Activated CD4-positive, alpha-beta T cell treated with anti-CD3 and anti-CD28 coated beads, Interleukin-2, amount 50 U/mL, for 4 hours (primary cell): ENCODE data around the gene KATNB1.

Experiments
- DNase-seq, 2 experiments: peaks; one replicate each; pipeline ENCODE4 v3.0.0-alpha.2; 2020

The KATNB1 gene

DNA sequence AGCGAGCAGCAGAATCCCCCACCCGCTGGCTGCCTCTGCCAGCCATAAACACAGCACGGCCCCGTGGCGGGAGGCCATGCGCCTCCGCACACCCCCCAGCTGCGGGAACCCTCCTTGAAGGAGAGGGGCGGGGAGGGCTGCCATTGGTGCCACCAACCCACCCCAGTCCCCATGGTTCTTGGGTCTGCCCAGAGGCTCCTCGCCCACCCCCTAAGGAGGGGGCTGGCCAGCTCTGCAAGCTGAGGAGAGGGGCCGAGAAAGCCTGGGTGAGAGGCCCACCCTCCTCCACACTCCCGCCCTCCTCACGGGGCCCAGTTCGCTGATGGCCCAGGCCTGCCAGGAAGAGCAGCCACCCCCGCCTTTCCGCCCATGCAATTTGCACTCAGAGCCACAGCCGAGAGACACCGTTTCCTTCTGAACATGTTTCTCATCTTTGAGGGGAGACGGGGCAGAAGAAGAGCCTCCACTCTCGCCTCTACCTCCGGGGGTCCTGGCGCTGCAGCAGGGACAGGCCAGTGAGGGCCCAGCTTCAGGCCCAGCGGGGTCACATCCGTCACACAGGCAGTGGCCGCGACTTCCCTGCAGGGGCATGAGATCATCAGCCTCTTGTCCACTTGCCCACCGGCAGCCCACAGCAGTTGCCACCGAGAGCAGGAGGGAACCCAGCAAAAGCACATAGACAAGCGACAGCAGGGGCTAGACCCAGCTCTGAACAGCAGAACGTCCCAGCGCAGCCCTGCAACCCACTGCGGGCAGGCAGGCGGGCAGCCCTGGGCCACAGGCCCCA lies 23.0 kb downstream of the KATNB1 start:
- no peak for DNase-seq

DNA sequence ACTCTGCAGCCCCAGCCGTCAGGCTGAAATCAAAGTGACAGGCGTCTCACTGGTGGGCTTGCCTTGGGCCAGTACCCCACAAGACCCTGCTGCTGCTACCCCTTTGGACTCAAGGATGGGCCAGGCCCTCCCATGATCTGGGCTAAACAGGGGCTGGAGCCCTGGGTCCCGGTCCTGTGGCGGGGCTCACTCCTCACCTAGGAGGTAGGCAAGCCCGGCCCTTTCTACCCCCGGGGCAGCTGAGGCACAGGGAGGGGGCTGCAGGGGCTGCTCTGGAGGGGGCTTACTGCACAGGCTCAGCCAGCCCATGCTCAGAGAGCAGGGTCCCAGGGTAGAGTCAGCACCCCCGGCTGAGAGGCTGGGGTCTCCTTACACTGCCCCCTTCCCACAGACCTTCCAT lies 23.6 kb downstream of the KATNB1 start:
- no peak for DNase-seq

DNA sequence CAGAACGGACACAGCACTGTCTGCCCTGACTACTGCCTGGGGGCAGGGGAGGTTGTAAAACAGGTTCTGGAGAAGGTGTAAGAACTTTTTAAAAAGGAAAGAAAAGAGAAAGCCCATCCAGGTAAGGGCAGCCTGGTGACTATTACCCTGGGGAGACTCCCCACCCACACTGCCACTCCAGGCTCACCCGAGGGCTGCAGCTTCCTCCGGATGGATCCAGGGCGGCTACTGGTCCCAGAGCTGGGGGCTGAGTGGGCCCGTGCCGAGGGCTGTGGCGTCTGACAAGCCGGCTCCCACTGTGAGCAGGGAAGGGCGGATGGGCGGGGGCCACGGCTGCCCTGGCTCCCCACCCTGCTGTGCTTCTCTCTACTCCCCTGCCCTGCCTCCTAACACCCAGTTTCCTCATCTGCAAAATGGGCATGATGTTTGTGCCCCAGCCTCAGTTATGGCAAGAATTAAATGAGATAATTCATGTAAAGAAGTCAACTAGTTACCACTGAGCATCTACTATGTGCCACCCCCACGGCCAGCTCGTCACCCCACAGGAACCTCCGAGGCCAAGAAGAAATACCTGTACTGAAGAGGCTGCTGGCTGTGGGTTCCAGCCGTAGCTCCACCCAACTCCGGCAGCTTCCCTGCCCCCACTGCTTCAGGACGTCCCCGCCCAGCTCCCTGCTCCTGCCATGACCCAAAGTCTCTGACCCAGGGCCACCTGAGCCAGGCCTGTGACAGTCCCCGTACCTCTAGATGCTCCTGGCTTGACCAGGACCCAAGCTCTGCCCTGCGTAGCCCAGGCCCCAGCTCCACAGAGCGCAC lies 24.2 kb downstream of the KATNB1 start:
- no peak for DNase-seq

DNA sequence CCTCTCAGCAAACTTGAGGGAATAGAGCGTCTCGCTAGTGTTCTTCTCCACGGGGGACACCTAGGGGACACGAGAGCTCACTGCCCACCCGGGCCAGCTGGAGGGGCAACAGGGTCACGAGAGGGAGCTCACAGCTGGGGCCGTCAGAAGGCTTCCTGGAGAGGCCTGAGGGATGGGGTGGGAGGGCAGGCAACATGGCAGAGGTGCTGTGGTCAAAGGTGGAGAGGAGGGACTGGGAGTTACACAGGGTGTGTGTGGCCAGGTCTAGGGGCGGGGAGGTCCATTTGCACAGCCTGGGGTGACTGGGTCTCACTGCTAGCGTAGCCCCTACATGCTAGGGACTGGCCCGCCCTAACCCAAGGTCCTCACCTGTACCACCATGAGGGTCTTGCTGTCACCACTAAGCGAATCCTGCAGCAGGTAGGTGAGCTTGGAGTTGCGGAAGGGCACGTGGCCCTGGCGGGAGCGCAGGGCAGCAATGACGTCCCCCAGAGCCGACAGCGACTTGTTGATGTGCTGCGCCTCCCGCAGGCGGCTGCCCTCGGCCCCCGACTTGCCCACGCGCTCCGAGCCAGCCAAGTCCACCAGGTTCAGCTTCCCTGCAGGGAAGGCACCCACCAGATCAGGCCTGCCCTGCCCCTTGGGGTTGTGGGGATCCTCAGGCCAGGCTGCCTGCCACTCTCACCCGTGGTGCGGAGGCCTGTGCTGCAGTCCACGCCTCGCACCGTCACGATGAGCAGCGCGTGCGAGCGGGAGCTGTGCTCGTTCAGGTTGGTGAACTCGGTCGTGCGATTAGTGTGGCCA lies 25.0 kb downstream of the KATNB1 start:
- no peak for DNase-seq

DNA sequence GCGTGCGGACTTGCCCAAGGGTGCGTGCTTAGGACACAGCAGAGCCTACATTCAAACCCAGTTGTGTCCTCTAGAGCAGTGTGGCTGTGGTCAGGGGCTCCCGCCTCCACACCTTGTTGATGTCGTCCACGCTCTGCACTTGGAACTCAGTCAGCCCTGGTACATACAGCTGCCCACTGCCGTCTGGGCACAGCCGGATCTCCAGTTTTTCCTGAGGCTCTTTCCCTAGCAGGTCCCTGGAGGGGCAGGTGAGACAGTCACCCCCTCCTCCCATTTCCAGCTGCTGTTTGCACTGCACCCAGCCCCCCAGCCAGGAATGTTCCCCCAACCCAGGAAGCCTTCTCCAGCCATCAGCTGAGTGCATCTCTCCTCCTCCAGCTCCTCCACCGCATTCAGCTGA lies 25.7 kb downstream of the KATNB1 start:
- DNase-seq: no peak

DNA sequence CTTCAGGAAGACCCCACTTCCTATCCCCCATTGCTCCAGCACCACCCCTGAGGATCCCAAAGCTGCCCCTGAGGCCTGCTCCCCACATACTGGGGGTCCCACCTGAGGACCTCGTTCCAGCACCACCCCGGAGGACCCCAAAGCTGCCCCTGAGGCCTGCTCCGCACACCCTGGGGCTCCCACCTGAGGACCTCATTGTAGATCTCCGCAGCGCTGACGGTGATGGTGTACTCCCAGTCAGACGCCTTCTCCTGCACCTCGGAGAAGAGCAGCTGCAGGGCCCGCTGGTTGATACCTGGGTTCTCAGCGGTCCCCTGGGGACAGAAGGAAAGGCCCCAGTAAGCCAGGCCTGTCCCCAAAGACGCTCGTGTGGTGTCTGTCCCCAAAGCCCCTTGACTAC lies 26.4 kb downstream of the KATNB1 start:
- no peak for DNase-seq

DNA sequence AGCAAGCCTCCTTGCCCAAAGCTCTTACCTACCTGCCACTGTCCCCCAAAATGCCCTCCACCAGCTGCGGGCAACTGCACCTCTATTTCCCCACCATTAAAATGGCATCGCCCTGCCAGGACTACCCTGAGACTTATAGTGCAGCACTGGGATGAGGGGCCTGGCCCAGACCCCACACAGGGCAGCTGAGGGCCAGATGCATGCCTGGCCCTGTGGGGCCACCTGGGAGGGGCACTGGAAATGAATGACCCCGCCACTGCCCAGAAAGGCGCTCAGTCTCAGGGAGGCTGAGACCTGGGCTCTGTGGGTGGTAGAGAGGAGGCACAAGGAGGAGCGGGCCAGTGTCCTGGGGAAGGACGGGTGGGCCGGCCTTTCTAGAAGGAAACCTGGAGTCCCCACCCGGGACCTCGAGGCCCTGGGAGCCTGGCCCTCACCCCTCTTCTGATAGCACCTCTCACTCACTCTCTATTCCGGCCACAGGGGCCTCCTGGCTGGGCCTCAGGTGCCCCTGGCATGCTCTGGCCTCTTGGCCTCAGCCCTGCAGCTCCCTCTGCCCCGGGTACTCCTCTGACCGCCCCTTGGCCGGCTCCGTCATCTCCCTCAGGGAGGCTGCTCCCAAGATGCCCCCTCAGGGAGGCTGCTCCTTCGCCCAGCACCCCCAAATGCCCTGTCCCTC lies 26.9 kb downstream of the KATNB1 start:
- DNase-seq: no peak

DNA sequence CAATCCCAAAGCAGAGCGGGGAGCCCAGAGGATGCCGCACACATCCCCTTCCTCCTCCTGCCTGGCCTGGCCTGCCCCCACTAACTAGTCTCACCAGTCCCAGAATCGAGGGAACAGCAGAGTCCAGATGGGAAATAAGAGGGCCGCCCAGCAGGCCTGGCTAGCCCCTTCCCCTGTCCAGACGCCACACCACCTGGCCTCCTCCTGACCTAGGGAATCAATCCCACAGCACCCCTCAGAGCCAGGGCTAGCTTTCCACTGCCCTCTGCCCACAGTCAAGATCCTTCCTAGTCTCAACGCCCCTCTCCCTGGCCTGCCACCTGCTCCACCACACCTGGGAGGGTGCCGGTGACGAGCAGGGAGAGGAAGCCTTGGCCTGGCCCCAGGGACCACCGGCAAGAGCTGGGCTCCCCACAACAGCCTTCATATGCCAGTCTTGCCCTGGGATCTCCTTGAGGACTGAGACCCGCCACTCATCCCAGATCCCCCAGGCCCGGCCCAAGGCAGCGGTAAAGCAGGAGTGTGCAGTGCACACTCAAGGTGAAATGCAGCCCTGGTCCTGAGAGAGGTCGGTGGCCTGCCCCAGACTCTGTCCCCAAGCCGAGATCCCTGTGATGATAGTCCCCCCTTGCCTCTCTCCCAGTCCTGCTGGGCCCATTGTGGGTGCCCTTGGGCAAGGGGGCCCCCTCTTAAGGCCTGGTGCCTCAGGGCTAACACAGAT lies 27.9 kb downstream of the KATNB1 start:
- no peak for DNase-seq

DNA sequence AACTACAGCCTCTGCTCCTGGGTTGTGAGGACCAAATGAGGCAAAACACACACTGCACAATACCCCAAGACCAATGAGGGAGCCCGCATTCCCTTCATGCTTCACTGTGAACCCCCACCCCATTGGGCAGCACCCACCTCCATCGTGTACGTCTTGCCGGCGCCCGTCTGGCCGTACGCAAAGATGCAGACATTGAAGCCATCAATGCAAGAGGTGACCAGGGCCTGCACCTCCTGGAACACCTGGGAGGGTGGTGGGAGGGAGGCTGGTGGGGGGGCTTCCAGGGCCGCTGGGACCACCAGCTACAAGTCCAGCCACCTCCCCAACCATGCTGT lies 28.4 kb downstream of the KATNB1 start:
- DNase-seq: no peak

DNA sequence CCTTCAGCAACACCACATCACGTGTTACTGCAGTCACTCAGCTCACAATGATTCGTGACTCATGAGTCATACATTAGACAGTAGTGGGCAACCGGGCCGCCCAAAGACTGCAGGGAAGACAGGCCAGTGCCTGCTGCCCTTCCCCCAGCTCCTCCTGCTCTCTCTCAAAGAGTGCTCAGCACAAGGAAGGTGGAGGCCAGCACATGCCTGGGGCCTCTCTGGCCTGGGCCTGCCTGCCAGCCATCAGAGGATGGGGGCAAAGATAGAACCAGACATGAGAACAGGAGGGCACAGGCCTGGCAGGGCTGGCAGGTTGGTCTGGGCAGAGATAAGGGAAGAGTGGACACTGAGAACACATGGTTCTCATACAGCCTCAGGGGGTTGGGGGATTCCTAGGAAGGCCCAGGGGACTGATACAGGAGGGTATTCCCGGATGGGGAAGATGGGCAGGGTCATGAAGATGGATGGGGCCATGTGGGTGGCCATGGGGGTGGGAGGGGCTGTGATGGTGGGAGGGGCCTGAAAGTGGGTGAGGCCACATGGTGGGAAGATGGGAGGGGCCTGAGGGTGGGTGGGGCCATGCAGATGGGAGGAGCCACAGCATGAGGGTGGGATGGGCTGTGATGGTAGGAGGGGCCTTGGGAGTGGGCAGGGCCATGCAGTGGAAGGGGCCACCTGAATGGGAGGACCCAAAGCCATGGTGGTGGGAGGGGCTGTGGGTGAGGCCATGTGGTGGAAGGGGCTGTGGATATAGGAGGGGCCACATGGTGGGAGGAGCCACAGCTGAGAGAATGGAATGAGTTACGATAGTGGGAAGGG lies 29.0 kb downstream of the KATNB1 start:
- no peak for DNase-seq

DNA sequence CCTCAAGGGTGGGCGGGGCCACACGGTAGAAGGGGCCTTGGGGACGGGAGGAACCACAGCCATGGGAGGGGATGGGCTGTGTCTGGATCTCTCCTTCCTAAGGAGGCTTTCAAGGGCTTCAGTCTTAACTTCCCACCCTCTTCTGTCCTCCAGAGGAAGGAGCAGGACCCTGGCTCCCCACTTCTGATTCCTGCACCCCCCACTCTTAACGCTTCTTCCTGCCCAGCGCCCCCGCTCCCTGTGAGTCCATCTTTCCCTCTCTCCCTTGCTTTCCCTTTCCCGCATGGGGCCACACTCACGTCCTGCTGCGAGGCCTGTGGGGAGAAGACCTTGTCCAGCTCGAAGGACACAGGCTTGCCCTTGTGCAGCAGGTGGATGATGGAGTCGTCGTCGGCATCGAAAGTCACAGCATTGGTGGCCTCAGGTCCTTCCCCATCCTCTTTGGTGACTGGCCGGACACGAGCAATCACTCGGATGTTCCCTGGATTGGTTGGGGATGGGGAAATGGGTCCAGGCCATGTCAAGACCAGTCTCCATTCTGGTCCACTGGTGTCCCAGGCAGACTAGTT lies 29.7 kb downstream of the KATNB1 start:
- no peak for DNase-seq

DNA sequence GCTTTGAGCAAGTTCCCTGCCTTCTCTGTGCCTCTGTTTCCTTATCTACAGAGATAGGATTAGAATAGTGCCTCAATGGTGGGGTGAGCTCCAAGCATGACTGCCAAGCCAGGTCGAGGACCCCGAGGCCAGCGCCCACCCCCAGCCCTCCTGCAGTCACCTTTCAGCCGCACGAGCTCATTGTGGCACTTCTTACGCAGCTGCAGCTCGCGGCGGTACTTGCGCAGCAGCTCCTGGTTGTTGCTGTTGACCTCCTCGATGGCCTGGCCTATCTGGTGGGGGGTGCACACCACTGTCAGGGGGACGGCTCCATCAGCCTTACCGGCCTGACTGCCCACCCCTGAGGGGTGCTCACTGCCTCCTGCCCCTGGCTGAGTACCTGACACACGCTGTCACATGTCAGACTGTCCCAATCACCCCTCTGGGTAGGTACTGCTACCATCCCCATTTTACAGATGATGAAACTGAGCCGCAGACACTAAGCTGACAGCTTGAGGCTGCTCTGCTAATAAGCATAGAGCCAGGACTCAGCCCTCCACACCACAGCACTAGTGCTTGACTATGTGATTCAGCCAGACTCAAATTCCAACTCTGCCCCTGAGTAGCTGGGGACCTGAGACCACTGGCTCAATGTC lies 31.3 kb downstream of the KATNB1 start:
- DNase-seq: no peak

DNA sequence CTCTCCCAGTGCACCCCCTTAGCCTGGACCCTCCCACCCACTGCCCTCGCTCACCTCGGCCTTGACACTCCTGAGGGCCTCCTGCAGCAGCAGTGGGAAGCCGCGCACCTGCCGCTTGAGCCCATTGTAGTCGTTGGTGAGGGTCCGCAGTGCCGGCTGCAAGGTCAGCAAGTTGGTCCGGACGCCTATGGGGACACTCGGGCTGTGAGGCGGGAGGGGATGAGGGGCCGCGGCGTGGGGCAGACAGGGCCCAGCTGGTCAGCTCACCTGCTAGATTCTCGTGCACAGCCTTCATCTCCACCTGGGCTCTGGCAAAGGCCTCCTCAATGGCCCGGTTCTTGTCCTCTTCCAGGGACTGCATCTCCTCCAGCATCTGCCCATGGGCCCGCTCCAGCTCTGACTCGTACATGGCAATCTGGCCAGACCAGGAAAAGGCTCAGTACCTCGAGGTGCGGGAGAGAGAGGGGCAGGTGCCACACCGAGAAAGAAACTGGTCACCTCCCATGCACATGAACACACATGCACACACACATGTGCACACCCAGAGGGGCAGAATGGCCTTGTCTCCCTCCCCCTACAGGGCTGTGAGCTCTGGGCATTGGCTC lies 34.1 kb downstream of the KATNB1 start:
- DNase-seq: no peak

DNA sequence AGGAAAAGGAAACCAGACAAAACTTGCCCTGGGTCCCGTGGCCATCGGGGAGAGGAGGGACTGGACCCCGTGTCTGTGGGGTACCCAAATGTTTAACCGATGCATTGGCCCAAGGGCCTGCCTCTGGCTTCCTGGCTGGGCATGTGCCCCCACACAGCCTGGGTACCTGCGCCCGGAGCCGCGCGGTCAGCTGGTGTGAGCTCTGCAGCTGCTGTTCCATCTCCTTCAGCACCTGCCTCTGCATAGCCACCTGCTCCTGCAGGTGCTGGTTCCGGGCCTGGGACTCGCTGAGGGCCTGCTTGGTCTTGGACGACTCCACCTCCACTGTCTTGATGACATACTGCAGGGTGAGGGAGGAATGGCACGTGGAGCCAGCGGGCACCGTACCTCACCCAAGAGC lies 34.8 kb downstream of the KATNB1 start:
- DNase-seq: no peak

DNA sequence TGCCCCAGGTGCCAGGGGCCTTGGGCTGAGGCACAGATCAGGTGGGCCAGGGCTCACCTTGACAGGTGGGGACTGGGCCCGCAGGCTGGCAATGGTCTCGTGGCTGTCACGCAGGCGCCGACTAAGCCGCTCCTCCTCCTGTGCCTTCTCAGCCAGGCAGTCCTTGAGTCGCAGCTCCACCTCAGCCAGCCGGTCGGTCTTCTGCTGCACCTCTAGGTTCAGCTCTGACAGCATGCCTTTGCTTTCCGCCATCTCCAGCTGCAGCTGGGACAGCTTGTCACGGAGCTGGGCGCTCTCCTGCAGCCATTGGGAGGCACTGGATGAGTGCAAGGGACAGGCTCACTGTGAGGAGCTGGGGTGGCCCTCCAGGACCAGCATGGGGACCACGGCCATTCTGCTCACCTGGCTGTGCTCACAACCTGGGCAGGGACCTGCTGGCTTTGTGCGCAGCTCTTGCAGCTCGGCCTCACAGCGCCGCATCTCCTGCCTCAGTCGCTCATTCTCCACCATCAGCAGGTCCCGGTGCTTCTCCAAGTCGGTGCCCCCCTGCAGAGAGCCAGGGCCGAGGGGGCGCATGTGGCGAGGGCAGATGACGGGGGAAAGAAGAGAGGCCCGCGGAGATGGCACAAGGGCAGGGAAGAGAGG lies 35.7 kb downstream of the KATNB1 start:
- no peak for DNase-seq

DNA sequence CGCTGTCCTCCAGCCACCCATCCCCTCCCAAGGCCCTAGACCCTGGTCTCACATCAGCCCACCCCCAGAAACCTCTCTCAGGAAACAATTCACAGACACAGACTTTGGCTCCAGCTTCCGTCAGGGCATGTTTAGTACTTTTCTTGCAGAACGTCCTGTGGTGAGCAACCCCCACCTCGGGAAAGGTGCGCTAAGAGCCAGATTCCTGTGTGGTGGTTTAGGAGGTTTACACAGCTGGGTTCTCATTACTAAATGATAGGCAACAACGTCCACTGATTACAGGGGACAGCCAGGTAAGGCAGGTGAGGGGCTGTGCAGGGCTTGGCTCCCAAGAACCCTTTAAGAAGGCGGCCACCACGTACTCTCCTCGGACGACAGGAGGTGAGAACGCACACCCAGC lies 37.4 kb downstream of the KATNB1 start:
- no peak for DNase-seq

DNA sequence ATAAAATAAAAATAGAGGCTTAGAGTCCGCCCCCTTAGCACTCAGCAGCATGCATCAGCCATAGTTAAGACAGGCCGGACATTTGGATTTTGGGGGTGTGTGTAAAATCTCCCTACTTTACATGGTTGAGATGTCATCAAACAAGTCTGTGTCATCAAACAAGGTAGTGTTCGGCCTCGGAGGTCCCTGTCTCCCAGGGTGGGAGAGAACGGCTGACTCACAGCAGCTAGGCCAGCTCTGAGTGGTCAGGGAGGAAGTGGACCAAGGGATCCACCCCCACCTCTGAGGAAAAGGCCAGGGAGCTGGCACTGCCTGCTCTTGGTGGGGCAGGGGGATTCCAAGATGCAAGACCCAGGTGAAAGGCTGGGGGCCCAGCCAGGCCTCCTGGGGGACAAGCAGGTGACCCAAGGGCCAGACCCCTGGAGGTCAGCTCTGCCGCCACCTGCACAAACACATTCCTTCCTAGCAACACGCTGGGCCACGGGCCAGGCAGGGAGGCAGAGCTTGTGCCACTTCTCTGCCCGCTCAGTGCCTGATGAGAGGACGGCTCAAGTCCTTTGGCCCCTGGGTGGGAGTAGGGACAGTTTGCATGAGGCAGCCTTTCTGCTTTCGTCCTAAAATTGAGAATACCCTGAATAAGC lies 38.2 kb downstream of the KATNB1 start:
- no peak for DNase-seq

DNA sequence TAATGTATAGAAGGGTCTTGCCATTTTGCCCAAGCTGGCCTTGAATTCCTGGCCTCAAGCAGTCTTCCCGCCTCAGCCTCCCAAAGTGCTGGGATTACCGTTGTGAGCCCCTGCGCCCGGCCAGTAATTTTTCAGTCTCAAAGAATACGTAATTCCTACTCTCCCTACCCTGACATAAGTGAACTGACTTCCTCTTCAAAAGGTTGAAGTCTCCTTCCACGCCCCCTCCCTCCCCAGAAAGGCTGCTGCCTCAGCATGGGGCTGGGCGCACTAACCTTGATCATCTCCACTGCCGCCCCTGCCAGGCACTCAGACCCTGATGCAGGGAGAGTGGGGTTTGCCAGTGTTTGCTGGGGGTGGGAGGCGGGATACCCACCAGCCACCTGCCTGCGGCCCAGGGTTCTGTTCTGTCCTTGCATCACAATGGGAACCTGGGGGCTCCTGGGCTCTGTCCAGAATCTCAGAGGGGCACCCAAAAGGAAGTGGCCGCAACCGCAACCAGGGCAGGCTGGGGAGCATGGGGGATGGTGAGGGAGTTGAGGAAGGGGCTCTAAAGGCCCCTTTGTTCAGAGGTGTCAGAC lies 39.2 kb downstream of the KATNB1 start:
- no peak for DNase-seq
